Lung microvascular endothelial cell (primary cell): ENCODE data around the gene PEX11B. TPM values are rescaled to one million over a fixed set of nuclear protein-coding genes. Genes with fewer than 3 reads are reported as not detected.
"Not testable (repeated sequence)": the region's sequence is repeated elsewhere in the genome, so short reads cannot be mapped to it uniquely, and the experiment has no call there.

ENCODE experiments used
- DNase-seq, 2 donors: peaks; one replicate each; pipeline versions ENCODE4 v3.0.0 to v3.0.0-alpha.2; 2010; ENCODE audit warnings: low read depth in 2 of 2
- total RNA-seq: library from RNA; depleted of rRNA; stranded (reverse); fragments of >200 nt; gene quantifications from 2 replicates; pipeline ENCODE4 v1.2.1, GENCODE V29; 2014

PEX11B gene
- total RNA-seq, 1 donor from 2014 or later = 31.9 TPM

GRCh38 chr1:145953861-145954260, 35.3 kb upstream of the PEX11B start:
- DNase-seq = no peak

GRCh38 chr1:145952903-145953302, 34.4 kb upstream of the PEX11B start:
- DNase-seq = no peak

DNA sequence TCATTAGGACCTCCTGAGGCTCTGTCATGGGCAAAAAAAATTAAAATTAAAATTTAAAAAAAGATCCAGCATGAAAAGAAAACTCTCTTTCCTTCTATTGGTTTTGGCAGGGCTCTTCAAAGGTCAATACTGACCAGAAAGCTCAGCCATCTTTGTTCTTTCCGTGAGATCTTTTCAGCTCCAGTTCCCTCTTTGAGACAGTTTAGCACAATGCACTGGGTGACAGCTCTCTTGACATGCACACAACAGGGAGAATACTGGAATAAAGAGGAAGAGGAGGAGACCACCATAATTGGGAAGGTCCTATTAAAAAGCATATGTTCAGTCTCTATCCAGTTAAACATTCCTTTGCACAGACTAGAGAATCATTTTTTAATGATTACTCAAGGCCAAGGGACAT, 33.0 kb upstream of the PEX11B start:
- DNase-seq = no peak

DNA sequence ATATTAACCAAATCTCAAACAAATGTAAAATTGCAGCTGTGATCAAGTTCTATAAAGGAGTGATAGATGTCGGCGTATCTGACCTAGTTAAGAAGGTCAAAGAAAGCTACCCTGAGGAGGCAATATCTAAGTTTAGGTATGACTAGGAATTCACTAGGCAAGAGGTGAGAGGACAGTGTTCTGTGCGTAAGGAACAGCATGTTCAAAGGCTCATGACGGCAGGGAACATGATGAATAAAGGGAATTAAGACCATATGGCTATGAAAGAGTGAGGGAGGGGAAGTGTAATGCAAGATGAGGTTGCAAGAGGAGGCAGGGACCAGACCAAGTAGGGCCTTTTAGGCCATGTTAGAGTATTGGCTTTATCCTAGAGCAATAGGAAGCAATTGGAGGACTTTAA, 30.7 kb upstream of the PEX11B start:
- no peak for DNase-seq

- no peak for DNase-seq
These were observed 29.0 kb upstream of the PEX11B start for GRCh38 chr1:145947551-145947950.

- no peak for DNase-seq
These were observed 28.0 kb upstream of the PEX11B start for GRCh38 chr1:145946477-145946986.

- DNase-seq = no peak
These were observed 26.0 kb upstream of the PEX11B start for GRCh38 chr1:145944532-145944931.

DNA sequence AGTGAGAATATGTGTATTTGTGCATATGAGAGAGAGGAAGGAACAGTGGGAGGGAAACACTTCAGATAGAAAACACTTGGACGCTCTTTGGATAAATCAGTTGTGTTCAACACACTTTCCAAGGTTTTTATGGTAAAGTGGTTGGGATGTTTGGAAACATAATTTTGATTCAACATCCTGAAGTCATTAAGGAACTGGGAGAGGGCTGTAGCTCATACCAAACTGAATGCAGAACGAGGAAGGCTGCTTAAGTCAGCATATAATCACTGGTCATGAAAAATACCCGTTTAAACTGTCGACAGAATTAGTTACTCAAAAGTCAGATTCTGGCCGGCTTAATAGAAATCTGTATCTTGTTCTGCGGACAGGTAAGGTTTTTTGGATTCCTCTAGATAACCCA, 24.4 kb upstream of the PEX11B start:
- DNase-seq = no peak

- no peak for DNase-seq
These were observed 23.9 kb upstream of the PEX11B start for GRCh38 chr1:145942405-145942804.

- DNase-seq = no peak
These were observed 18.9 kb upstream of the PEX11B start for GRCh38 chr1:145937436-145937835.

DNA sequence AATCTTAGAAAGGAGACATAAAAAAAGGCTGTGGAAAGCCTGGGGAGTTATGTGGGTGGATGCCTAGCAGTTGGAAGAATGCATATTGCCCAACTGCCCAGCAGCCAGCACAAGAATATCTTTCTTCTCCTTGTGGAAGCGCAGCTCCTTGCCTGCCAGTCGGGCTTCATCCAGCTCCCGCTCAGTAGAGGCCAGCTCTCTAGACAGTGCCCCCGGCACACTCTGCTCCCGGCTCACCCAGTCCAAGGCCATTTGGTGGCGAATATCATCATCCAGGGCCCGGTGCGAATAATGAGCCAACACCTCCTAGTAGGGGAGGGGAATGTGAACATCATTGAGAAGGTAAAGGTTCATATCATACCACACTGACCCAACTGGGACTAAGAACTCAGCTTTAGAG, 17.7 kb upstream of the PEX11B start:
- DNase-seq = no peak

GRCh38 chr1:145935708-145936107, 17.2 kb upstream of the PEX11B start:
- no peak for DNase-seq

DNA sequence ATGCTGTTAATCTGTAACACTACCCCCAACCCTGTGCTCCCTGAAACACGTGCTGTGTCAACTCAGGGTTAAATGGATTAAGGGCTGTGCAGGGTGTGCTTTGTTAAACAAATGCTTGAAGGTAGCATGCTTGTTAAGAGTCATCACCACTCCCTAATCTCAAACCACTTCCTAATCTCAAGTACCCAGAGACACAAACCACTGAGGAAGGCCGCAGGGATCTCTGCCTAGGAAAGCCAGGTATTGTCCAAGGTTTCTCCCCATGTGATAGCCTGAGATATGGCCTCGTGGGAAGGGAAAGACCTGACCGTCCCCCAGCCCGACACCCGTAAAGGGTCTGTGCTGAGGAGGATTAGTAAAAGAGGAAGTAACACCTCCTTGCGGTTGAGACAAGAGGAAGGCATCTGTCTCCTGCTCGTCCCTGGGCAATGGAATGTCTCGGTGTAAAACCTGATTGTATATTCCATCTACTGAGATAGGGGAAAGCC, 14.0 kb upstream of the PEX11B start:
- DNase-seq = not testable (repeated sequence)

- no peak for DNase-seq
These were observed 9.6 kb upstream of the PEX11B start for GRCh38 chr1:145927916-145928643.

GRCh38 chr1:145927063-145927886, 8.8 kb upstream of the PEX11B start, which contains the start of gene RBM8A:
TSS of gene RBM8A (minus strand) at chr1:145927484. CDS start at chr1:145927426, 58 bp downstream.
- DNase-seq = peak; percentile 98 to 99

DNA sequence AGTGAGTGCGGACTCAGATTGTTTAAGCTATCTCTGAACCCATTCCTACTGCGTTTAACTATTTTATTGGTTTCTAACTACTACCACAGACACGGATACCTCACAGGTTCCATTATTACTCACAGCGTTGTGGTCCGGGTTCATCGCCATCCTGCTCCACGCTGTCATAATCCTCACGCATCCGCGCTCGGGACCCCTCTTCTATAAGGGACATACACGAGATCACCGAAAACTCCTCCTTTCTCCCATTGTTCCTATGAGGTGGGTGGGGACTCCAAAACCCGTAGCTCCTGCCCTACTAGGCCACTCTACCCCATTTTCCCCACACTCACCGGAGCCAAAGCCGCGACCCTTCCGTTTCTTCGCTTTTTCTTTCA, 8.2 kb upstream of the PEX11B start:
- DNase-seq = peak in 1 of 2 donors; percentile 40

DNA sequence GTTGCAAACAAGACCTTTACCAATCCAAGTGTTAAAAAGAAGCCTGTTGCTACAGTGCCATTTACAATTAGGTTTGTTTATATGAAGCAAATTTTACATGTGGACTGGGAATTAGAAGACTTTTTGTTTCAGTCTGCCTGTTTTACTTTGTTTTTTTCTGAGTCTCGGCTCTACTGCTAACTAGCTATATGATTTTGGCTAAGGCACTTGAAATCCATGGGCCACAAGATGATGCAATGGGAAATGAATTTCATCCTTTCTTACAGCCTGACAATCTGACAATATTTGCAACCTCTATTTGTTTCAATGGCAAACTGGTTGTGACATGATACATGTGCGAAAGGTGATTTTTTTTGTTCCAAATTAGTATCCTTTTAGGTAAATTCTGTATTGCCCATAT, 3.7 kb upstream of the PEX11B start:
- no peak for DNase-seq

- DNase-seq = not testable (repeated sequence)
These were observed 1.8 kb upstream of the PEX11B start for GRCh38 chr1:145920297-145920696.

- DNase-seq = peak; percentile 54 to 74
These were observed 749 bp upstream of the PEX11B start for GRCh38 chr1:145918992-145919939.

GRCh38 chr1:145917595-145917994, 922 bp downstream of the PEX11B start:
- no peak for DNase-seq

DNA sequence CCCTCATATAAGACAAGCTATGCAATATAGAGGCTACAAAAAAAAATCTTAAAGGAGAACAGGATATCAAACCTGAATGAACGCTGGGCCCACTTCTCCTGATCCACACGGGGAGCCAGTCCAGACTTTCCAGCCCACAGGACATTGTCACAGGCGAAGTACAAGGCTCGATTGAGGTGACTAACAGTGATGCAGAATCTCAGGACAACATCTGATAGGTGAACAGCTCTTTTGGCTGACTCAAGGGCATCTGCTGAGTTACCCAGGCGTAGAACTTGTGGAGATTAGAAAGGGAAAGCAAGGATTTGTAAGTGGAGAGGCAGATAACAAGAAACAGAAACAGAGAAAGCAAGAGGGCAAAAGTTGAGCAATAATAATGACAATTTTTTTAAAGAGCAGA, 1.8 kb downstream of the PEX11B start:
- no peak for DNase-seq
